ENCODE results near the gene PALLD. TPM values are rescaled to one million over a fixed set of nuclear protein-coding genes. Genes with fewer than 3 reads are reported as not detected.

PALLD gene
- total and polyA plus RNA-seq, 3 donors from 2014 or later: 138 to 156 (median 146) TPM

GRCh38 chr4:168908851-168909273, 412.0 kb downstream of the PALLD start:
- intact Hi-C loops (cut with DNase I; ENCODE audit: low total_unique reads): no loop called here
- Histone ChIP-seq H3K27ac (peak overlapping the region in 1 of 2 donors; percentile 1), H3K36me3 (ENCODE audit: low read depth, missing control alignments) (no peaks in the 10 kb centered on the region), H3K27me3 (no peaks in the 10 kb centered on the region), H3K9me3 (no peaks in the 10 kb centered on the region), H3K4me3 (no peak overlapping the region), H3K4me1 (peaks cover 4% of the 10 kb centered on the region)
- TF ChIP-seq, protein P1, sequence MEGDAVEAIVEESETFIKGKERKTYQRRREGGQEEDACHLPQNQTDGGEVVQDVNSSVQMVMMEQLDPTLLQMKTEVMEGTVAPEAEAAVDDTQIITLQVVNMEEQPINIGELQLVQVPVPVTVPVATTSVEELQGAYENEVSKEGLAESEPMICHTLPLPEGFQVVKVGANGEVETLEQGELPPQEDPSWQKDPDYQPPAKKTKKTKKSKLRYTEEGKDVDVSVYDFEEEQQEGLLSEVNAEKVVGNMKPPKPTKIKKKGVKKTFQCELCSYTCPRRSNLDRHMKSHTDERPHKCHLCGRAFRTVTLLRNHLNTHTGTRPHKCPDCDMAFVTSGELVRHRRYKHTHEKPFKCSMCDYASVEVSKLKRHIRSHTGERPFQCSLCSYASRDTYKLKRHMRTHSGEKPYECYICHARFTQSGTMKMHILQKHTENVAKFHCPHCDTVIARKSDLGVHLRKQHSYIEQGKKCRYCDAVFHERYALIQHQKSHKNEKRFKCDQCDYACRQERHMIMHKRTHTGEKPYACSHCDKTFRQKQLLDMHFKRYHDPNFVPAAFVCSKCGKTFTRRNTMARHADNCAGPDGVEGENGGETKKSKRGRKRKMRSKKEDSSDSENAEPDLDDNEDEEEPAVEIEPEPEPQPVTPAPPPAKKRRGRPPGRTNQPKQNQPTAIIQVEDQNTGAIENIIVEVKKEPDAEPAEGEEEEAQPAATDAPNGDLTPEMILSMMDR (IDR thresholded peaks at IDR 0.05): no peak
- TF ChIP-seq POLR2A (IDR thresholded peaks at IDR 0.05): no peak
- DNase-seq: no peak
- 30 to 33% methylated on average over 3 of the region's 3 CpGs for WGBS, 2 donors

- no peak for DNase-seq
- intact Hi-C loops (cut with DNase I; ENCODE audit: low total_unique reads): loop anchor here (10.0 kb wide), 1 partner anchor 199 kb away; no protein-coding TSS in a partner anchor
- Histone ChIP-seq H3K4me3 (no peak overlapping the region), H3K4me1 (no peaks in the 10 kb centered on the region), H3K27ac (no peak overlapping the region), H3K36me3 (ENCODE audit: low read depth, missing control alignments) (no peaks in the 10 kb centered on the region), H3K9me3 (no peaks in the 10 kb centered on the region), H3K27me3 (no peaks in the 10 kb centered on the region)
- TF ChIP-seq POLR2A (IDR thresholded peaks at IDR 0.05): no peak
- TF ChIP-seq, protein P1 (IDR thresholded peaks at IDR 0.05): no peak
- 89 to 96% methylated on average over 2 of the region's 2 CpGs for WGBS, 2 donors
These were observed 417.2 kb downstream of the PALLD start for GRCh38 chr4:168914095-168914494.

GRCh38 chr4:168917138-168917779, 420.4 kb downstream of the PALLD start:
- no peak overlapping the region for H3K27ac ChIP-seq
- H3K4me3 ChIP-seq: no peak overlapping the region
- whole genome bisulfite sequencing, 2 donors: 52 to 70% methylated on average over 8 of the region's 8 CpGs
- H3K4me1 ChIP-seq: peaks cover 3% of the 10 kb centered on the region
- TF ChIP-seq POLR2A (IDR thresholded peaks at IDR 0.05): no peak
- TF ChIP-seq, protein P1 (IDR thresholded peaks at IDR 0.05): peak; percentile 42 to 55 (median 45)
- DNase-seq: no peak
- intact Hi-C loops (cut with DNase I; ENCODE audit: low total_unique reads): loop anchor here (10.0 kb wide), 1 partner anchor 202 kb away; no protein-coding TSS in a partner anchor
- H3K36me3 ChIP-seq (ENCODE audit: low read depth, missing control alignments): no peaks in the 10 kb centered on the region
- H3K9me3 ChIP-seq: no peaks in the 10 kb centered on the region
- H3K27me3 ChIP-seq: no peaks in the 10 kb centered on the region

DNA sequence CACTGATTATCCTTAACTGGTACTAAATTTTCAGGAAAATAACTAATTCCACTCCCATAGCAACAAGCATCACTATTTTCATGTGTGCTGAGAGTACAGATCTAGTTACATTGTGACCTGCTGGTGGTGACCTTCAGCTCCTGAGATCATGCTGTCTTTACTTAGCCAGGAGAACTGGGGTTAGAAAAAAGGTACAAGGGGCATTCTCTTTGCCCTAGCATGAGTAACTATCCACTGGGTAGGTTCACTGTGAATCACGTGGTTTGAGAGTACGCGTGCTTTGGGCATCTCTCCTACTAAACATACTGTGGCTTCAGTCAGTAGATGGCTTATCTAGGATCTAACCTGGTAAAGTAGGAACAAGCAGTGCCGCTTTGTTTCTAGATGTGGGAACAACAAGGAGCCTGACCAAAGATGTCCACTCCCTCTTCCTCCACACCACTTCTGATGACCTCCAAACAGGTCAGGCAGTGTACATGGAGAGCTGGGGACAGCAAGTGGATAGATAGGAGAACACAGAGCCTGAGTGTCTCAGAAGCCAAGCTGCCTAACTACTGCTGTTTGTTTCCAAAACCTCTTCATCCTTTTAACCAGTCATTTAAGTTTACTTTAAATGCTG, 423.0 kb downstream of the PALLD start:
- Histone ChIP-seq H3K4me1 (peaks cover 3% of the 10 kb centered on the region), H3K4me3 (no peak overlapping the region), H3K27me3 (no peaks in the 10 kb centered on the region), H3K9me3 (no peaks in the 10 kb centered on the region), H3K27ac (peak overlapping the region in 1 of 2 donors; percentile 34), H3K36me3 (ENCODE audit: low read depth, missing control alignments) (peaks cover 2% of the 10 kb centered on the region)
- 49 to 62% methylated on average over 4 of the region's 4 CpGs for WGBS, 2 donors
- no peak for DNase-seq
- TF ChIP-seq, protein P1 (IDR thresholded peaks at IDR 0.05): no peak
- no peak for TF ChIP-seq POLR2A (IDR thresholded peaks at IDR 0.05)
- intact Hi-C loops (cut with DNase I; ENCODE audit: low total_unique reads): loop anchor here (10.0 kb wide), 1 partner anchor 205 kb away; no protein-coding TSS in a partner anchor

All from testis (tissue), 3 donors.